DOHH2 (cell line): ENCODE data around the gene NR5A2.
A peak's percentile ranks its signal among the peaks of the same experiment; 100 is the strongest.

ENCODE experiments used
- H3F3A ChIP-seq: fragments of 200-600 bp; sonication (generic), shearing (Covaris generic); 2 replicates; pipeline ENCODE4 v1.6.0; 2016; ENCODE audit warnings: antibody characterized with exemption, mild to moderate bottlenecking; ENCODE audit not compliant: control insufficient read depth, insufficient read depth
- H3K27ac ChIP-seq: fragments of 200-600 bp; sonication (generic); 2 replicates; pipeline ENCODE4 v1.5.1; 2014; ENCODE audit warnings: low read depth, mild to moderate bottlenecking, low read length, moderate library complexity
- H3K27me3 ChIP-seq: fragments of 200-600 bp; sonication (generic); 2 replicates; pipeline ENCODE4 v1.6.1; 2014; ENCODE audit warnings: mild to moderate bottlenecking, low read length, mixed read lengths; ENCODE audit not compliant: control insufficient read depth
- H3K36me3 ChIP-seq: fragments of 200-600 bp; sonication (generic); 2 replicates; pipeline ENCODE4 v1.6.1; 2014; ENCODE audit warnings: mild to moderate bottlenecking, low read length, moderate library complexity, mixed read lengths; ENCODE audit not compliant: control insufficient read depth
- H3K4me1 ChIP-seq: fragments of 200-600 bp; sonication (generic); 2 replicates; pipeline ENCODE4 v1.6.1; 2014; ENCODE audit warnings: mild to moderate bottlenecking, low read length, mixed read lengths; ENCODE audit not compliant: control insufficient read depth
- H3K4me2 ChIP-seq: fragments of 200-600 bp; sonication (generic); 2 replicates; pipeline ENCODE4 v1.6.0; 2014; ENCODE audit warnings: mild to moderate bottlenecking, low read length, moderate library complexity
- H3K4me3 ChIP-seq: fragments of 200-600 bp; sonication (generic); 2 replicates; pipeline ENCODE4 v1.5.1; 2014; ENCODE audit warnings: mild to moderate bottlenecking, low read length, mixed read lengths
- H3K79me2 ChIP-seq: fragments of 200-600 bp; sonication (generic); 2 replicates; pipeline ENCODE4 v1.6.1; 2014; ENCODE audit warnings: mild to moderate bottlenecking, low read length, mixed read lengths; ENCODE audit not compliant: control insufficient read depth
- H3K9me2 ChIP-seq: fragments of 200-600 bp; sonication (generic); replicated peaks from 2 replicates; pipeline ENCODE4 v1.6.1; 2014; ENCODE audit warnings: mild to moderate bottlenecking, low read length, mixed read lengths; ENCODE audit not compliant: control insufficient read depth
- H3K9me3 ChIP-seq: fragments of 200-600 bp; sonication (generic); 2 replicates; pipeline ENCODE4 v1.6.1; 2014; ENCODE audit warnings: antibody characterized with exemption, low read length, mixed read lengths; ENCODE audit not compliant: control insufficient read depth, insufficient read depth
- H4K20me1 ChIP-seq: fragments of 200-600 bp; sonication (generic); 2 replicates; pipeline ENCODE4 v1.6.0; 2014; ENCODE audit warnings: low read depth, mild to moderate bottlenecking, antibody characterized with exemption, low read length, moderate library complexity; ENCODE audit not compliant: control insufficient read depth, insufficient read depth
- CTCF ChIP-seq: fragments of 200-600 bp; sonication (generic); IDR thresholded peaks from one replicate; pipeline ENCODE4 v1.5.1; 2014; ENCODE audit warnings: antibody characterized with exemption, mild to moderate bottlenecking, low read depth, low read length; ENCODE audit not compliant: poor library complexity, severe bottlenecking
- EZH2phosphoT487 ChIP-seq: fragments of 200-600 bp; sonication (generic); IDR thresholded peaks from 2 replicates; pipeline ENCODE4 v1.6.1; 2017; ENCODE audit warnings: borderline replicate concordance, mild to moderate bottlenecking, antibody characterized with exemption, low read length, moderate library complexity, mixed read lengths

The NR5A2 gene

GRCh38 chr1:200028586-200029034 is 1.1 kb downstream of the NR5A2 start:
- Histone ChIP-seq H3K27ac (no peak overlapping the region), H3K4me3 (peak overlapping the region; percentile 78), H3K27me3 (0 out of 2 replicates have a peak, but pooled peaks cover 3% of the 10 kb centered on the region)

GRCh38 chr1:200029035-200029821 is 1.7 kb downstream of the NR5A2 start:
- TF ChIP-seq EZH2phosphoT487 (no peak), CTCF (no peak)
- H3K9me2 ChIP-seq = no peaks in the 10 kb centered on the region
- H3K79me2 ChIP-seq = no peaks in the 10 kb centered on the region
- 0 out of 2 replicates have a peak, but pooled peaks cover 3% of the 10 kb centered on the region for H3K27me3 ChIP-seq
- H3K4me1 ChIP-seq = peaks cover 24% of the 10 kb centered on the region
- H3K9me3 ChIP-seq = no peaks in the 10 kb centered on the region
- 0 out of 2 replicates have a peak, but pooled peaks cover 2% of the 10 kb centered on the region for H3F3A ChIP-seq
- peak overlapping the region; percentile 78 for H3K4me3 ChIP-seq
- no peaks in the 10 kb centered on the region for H4K20me1 ChIP-seq
- no peak overlapping the region for H3K27ac ChIP-seq
- no peaks in the 10 kb centered on the region for H3K36me3 ChIP-seq
- peak overlapping the region; percentile 67 for H3K4me2 ChIP-seq

More at GRCh38 chr1:200028586-200029034, 1.1 kb downstream of the NR5A2 start:
- Histone ChIP-seq H3K9me2 (no peaks in the 10 kb centered on the region), H3K79me2 (no peaks in the 10 kb centered on the region), H3K4me1 (peaks cover 24% of the 10 kb centered on the region), H3K36me3 (no peaks in the 10 kb centered on the region), H3K9me3 (no peaks in the 10 kb centered on the region), H4K20me1 (no peaks in the 10 kb centered on the region), H3F3A (0 out of 2 replicates have a peak, but pooled peaks cover 2% of the 10 kb centered on the region), H3K4me2 (peak overlapping the region; percentile 67)
- TF ChIP-seq EZH2phosphoT487 (no peak), CTCF (no peak)

- H3K9me2 ChIP-seq = no peaks in the 10 kb centered on the region
- no peaks in the 10 kb centered on the region for H3K79me2 ChIP-seq
- H3K36me3 ChIP-seq = no peaks in the 10 kb centered on the region
- peaks cover 24% of the 10 kb centered on the region for H3K4me1 ChIP-seq
- peak overlapping the region; percentile 67 for H3K4me2 ChIP-seq
- TF ChIP-seq CTCF (no peak), EZH2phosphoT487 (no peak)
- 0 out of 2 replicates have a peak, but pooled peaks cover 2% of the 10 kb centered on the region for H3F3A ChIP-seq
- 0 out of 2 replicates have a peak, but pooled peaks cover 3% of the 10 kb centered on the region for H3K27me3 ChIP-seq
- peak overlapping the region; percentile 78 for H3K4me3 ChIP-seq
- H4K20me1 ChIP-seq = no peaks in the 10 kb centered on the region
- H3K27ac ChIP-seq = no peak overlapping the region
- H3K9me3 ChIP-seq = no peaks in the 10 kb centered on the region
These were observed 2.3 kb downstream of the NR5A2 start for GRCh38 chr1:200029822-200030152.
